Stimulated activated CD4-positive, alpha-beta T cell treated with anti-CD3 and anti-CD28 coated beads, TNF-alpha, amount 100 ng/mL, for 24 hours (primary cell): Measurements from ENCODE around the gene DNAH6.
"Not testable (repeated sequence)": the region's sequence is repeated elsewhere in the genome, so short reads cannot be mapped to it uniquely, and the experiment has no call there.

Experiments used
- DNase-seq, 3 experiments: peaks; one replicate each; pipeline ENCODE4 v3.0.0-alpha.2; 2020; ENCODE audit warnings: low read depth in 3 of 3

DNAH6 gene

DNA sequence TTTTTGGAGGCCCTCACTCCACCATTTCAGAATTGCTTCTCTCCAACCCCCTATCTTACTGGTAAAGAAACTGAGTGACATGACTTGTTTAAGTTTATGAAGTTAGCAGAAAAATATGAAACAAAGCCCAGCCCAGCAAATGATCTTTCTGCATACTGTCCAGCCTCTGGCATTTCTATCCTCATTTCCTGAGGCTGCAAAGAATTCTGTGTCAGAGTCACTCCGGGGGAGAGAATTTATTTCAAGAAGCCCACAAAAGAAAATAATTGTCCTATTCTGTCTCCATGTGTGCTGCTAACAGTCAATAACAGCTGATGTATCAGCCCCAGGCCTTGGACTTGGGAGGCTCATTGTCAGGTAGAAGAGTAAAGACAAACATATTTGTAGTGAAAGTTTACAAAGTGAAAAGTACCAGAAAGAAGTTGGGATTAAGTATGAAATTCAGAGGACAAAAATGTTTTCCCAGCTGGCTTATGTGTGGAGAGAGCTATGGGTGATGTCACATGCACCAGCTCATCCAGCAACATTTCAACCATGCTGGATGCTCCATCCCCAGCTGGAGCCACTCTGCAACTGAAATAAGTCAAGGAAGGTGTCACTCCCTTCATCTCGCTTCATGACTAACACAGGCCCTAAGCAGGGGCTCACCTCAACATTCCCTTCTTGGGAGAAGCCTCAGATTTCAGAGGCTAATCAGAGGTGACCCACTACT, 322.3 kb downstream of the DNAH6 start:
- no peak for DNase-seq

DNA sequence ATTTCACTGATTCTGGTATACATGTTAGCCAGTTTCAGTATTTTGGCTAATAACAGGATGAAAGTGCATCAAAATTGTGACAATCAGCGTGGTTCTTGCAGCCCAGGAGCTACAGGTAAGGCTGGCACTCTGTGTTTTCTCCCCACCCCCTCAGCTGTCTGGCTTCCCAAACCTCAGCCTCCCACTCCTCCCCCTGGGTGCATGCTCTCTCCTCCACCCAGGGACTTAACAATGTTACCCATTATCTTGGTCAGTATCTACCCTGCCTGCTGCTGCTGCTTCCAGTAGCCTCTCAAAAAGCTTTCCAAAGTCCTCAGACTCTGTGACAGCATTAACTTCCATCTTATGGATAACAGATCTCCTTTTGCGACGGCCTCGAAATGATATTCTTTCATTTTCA, 323.6 kb downstream of the DNAH6 start:
- no peak for DNase-seq

- DNase-seq, result no peak
Observed at GRCh38 chr2:84840306-84840705, 324.0 kb downstream of the DNAH6 start.

GRCh38 chr2:84841577-84841976, 325.3 kb downstream of the DNAH6 start:
- DNase-seq, result no peak

DNA sequence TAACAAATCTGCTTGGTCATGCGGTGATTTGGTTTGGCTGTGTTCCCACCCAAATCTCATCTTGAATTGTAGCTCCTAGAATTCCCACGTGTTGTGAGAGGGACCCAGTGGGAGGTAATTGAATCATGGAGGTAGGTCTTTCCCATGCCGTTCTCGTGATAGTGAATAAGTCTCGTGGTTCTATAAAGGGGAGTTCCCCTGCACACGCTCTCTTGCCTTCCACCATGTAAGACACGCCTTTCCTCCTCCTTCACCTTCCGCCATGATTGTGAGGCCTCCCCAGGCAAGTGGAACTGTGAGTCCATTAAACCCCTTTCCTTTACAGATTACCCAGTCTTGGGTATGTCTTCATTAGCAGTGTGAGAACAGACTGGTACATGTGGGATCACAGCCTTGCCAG, 327.8 kb downstream of the DNAH6 start:
- no peak for DNase-seq

- no peak for DNase-seq
Observed at GRCh38 chr2:84846041-84846663, 329.9 kb downstream of the DNAH6 start.

DNA sequence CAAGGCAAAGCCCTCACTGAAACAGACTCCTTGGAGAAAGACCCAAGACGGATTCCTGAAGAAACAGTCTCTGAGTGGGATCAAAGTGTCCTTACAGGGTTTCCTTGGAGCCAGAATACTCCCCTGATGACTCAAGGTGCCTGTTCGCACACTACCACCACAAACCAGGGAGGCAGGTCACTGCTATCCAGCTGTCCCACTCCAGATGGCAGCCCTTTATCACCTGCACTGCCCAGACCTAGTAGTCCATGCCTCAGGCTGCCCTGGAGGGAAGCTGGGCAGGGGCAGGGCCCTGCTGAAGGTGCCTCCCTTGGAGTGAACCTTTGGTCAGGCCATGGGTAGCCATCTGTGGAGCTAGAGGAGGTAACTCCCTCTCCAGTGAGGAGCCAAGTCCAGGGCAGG, 330.4 kb downstream of the DNAH6 start:
- no peak for DNase-seq

DNA sequence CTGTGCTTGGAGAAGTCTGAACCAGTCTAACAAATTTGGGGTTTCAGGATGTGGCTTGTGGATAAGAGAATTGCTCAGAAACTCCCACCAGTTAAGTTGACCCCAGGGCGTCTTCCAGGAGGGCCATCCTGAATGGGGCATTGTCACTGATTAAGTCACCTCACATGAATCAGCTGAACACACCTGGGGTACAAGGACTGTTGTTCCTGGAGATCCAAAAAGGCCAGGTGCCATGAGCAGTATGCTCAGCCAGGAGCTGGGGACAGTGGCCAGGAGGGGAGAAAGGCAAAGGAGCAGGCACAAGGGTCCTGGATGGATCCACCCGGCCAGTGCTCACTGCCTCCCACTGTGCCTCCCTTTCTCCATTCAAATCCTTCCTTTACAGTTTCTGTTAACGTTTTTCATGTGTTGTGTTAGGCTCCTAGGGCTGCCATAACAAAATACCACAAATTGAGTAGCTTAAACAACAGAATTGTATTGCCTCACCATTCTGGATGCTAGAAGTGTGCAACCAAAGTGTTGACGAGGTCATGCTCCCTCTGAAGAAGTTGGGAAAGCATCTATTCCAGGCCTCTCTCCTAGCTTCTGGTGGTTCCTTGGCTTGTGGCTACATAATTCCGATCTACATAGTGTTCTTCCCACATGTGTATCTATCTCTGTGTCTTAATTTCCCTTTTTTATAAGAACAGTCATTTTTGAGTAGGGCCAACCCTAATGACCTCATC, 331.2 kb downstream of the DNAH6 start:
- DNase-seq, result no peak

DNA sequence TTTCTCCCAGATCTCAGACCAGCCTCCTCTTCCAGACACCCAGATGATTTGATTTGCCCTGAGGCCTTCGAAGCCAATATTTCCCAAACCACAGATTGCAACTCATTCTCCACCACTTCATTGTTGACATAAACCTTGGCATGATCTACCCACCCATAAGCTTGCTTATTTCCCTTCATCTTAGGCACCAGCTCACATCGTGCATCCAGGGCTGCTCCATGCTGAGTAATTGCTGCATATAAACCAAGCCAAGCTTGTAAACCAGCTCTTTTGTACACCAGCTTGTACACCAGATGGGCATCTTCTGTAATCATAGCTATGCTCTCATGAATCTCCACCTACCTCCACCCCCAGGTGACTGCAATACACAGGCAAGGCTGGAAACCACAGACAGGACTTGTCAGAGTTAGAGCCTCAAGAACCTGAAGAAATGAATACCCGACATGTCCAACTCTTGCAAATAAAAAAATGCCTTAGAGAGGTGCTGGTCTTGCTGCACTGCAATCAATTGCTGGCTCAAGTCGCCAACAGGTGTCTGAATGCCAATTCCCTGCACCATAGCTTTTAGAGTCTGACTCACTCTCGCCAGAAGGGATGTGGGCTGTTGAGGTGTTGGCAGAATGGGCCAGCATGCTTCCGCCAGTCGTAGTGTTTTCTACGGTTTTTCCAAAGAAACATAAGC, 333.1 kb downstream of the DNAH6 start:
- peak in 1 of 3 experiments; percentile 34 for DNase-seq

DNA sequence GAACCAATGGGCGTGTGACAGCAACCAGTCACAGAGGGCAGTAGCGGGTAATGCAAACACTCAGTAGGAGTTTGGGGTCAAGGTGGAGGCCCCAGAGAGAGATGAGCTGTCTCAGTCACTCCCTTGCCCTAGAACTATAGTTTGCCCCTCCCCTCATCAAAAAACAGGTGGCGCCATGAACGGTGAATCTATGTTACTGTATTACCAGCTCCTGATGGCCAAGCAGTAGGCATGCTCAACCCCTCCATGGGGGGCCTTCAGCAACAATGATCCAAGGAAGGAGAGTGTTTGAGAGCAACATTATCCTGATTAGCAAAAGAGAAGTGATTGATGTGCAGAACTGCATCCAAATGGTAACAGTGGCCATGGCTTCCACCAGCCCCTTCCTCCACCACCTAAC, 334.2 kb downstream of the DNAH6 start:
- DNase-seq, result no peak

DNA sequence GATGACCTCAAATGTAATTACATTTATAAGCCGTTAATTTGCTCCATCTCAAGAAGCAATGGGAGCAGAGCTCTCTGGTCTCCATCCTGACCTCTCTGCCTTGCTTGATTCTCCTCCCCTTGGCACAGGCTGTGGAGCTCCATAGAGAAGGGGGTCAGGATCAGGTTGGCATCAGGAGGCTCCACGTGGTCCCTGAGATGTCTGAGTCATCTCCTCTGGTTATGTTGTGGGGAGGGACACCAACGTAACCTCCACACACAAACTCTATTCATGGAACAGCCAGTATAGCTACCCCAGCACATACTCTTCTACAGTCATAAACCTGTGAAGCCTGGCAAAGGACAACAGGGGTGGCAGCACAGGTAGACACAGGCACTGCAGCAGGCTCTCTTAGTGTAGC, 335.6 kb downstream of the DNAH6 start:
- DNase-seq, result no peak

- DNase-seq, result no peak
Observed at GRCh38 chr2:84854850-84855249, 338.6 kb downstream of the DNAH6 start.

GRCh38 chr2:84855731-84856130, 339.4 kb downstream of the DNAH6 start:
- no peak for DNase-seq

DNA sequence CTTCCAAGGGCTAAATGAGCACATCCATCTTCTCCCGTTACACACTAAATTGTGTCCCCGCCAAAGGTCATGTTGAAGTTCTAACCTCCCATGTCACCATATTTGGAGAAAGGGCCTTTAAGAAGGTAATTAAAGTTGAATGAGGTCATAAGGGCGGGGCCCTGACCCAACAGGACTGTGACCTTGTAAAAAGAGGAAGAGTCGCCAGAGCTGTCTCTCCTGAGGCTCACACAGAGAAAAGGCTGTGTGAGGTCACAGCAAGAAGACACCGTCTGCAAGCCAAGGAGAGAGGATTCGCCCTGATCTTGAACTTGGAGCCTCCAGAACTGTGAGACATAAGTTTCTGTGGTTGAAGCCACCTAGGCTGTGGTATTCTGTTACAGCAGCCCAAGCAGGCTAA, 340.5 kb downstream of the DNAH6 start:
- no peak for DNase-seq

DNA sequence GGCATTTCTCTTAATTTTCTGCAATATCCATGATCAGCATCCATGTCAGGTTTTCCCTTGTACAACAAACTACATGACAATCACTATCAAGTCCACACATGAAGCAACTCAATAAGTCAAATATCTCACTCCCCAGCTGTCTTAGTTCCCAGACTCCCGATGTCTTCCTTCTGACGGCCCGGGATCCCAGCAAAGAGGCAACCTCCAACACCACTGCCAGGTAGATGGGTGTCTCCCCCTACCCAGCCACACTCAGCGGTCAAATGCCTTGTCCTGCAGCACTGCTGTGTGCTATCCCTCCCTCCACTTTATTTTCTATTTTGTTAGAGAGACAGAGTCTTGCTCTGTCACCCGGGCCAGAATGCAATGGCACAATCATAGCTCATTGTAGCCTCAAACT, 341.3 kb downstream of the DNAH6 start:
- no peak for DNase-seq

- no peak for DNase-seq
Observed at GRCh38 chr2:84858123-84858522, 341.8 kb downstream of the DNAH6 start.

DNA sequence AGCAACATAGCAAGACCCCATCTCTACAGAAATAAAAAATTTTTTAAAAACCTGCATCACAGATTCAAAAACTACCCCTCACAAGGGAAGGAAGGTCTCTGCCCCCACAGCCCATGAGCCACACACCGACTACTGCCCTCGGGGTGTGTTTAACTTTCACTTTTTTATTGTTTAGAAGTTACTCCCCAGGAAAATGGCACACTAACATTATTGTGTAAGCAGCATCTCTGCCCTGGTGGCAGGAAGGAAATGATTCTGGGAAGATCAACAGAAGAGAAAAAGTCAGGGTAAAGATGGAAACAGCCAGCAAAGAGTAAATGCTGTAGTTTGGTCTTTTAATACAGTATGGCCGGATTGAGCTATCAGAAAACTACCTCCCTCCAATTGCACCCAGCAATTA, 342.6 kb downstream of the DNAH6 start:
- no peak for DNase-seq

- DNase-seq, result no peak
Observed at GRCh38 chr2:84861539-84861938, 345.2 kb downstream of the DNAH6 start.

- no peak for DNase-seq
Observed at GRCh38 chr2:84862006-84862405, 345.7 kb downstream of the DNAH6 start.

- DNase-seq, result no peak
Observed at GRCh38 chr2:84865181-84865783, 349.0 kb downstream of the DNAH6 start.

- no peak for DNase-seq
Observed at GRCh38 chr2:84866122-84866521, 349.8 kb downstream of the DNAH6 start.

- not testable (repeated sequence) for DNase-seq
Observed at GRCh38 chr2:84868327-84868726, 352.0 kb downstream of the DNAH6 start.
